Tibial nerve (tissue), 4 donors: Measurements from ENCODE around the gene TUBGCP5. TPM values are rescaled to one million over a fixed set of nuclear protein-coding genes. Genes with fewer than 3 reads are reported as not detected.

Source experiments
- DNase-seq, 2 donors: peaks; one replicate each; pipeline ENCODE4 v3.0.0-alpha.2; 2019; ENCODE audit warnings: low spot score in 2 of 2
- H3K27ac ChIP-seq, 4 donors: fragments of 200-600 bp; sonication (generic) in 3 of 4; one replicate each; pipeline ENCODE4 v1.5.1; 2017 to 2019; ENCODE audit warnings: mild to moderate bottlenecking in 1 of 4
- H3K27me3 ChIP-seq, 2 donors: fragments of 200-600 bp; sonication (generic) in 1 of 2; one replicate each; pipeline versions ENCODE4 v1.5.1 to v1.6.0; 2017 to 2019
- H3K36me3 ChIP-seq, 3 donors: fragments of 200-600 bp; sonication (generic); one replicate each; pipeline ENCODE4 v1.5.1; 2018 to 2019
- H3K4me1 ChIP-seq, 4 donors: fragments of 200-600 bp; sonication (generic) in 3 of 4; one replicate each; pipeline ENCODE4 v1.5.1; 2017 to 2019
- H3K4me3 ChIP-seq, 4 donors: fragments of 200-600 bp; sonication (generic) in 3 of 4; one replicate each; pipeline ENCODE4 v1.5.1; 2017 to 2019; ENCODE audit warnings: mild to moderate bottlenecking in 1 of 4, moderate library complexity in 1 of 4
- H3K9me3 ChIP-seq, 4 donors: fragments of 200-600 bp; sonication (generic) in 3 of 4; one replicate each; pipeline ENCODE4 v1.5.1; 2017 to 2019
- EP300 ChIP-seq, 2 donors: sonication (generic); formaldehyde crosslinking; IDR thresholded peaks; one replicate each; pipeline ENCODE4 v1.6.1; 2017; ENCODE audit warnings: antibody characterized with exemption in 2 of 2, mild to moderate bottlenecking in 1 of 2
- POLR2A ChIP-seq, 2 donors: fragments of 450-650 bp; IDR thresholded peaks; one replicate each; pipeline ENCODE4 v1.6.1; 2017; ENCODE audit warnings: antibody characterized with exemption in 2 of 2, mild to moderate bottlenecking in 2 of 2, moderate library complexity in 2 of 2
- whole genome bisulfite sequencing, 2 donors: methylation state at CpG; one replicate each; pipeline ENCODE4 v1.1.5; 2018; 5-methylcytosine and 5-hydroxymethylcytosine counted together
- total RNA-seq, 4 donors: library from RNA; depleted of rRNA; stranded (reverse); fragments of >200 nt; gene quantifications; one replicate each; pipeline ENCODE4 v1.1.0, GENCODE V29; 2016
- TF ChIP-seq, protein P1 (sequence below), 5 experiments: fragments of 200-600 bp in 3 of 5; fragments of 450-650 bp in 2 of 5; sonication (generic) in 3 of 5; IDR thresholded peaks; one replicate each; pipeline ENCODE4 v1.5.1; 2016 to 2019; ENCODE audit warnings: antibody characterized with exemption in 5 of 5, mild to moderate bottlenecking in 3 of 5, moderate library complexity in 2 of 5

Gene TUBGCP5
- total RNA-seq, 4 donors from 2014 or later, result 26.3 to 47.3 (median 31.6) TPM

GRCh38 chr15:22956257-22956977 lies 83.0 kb downstream of the TUBGCP5 start:
- no peak for DNase-seq
- peak overlapping the region in 2 of 4 donors; percentile 48 to 54 for H3K27ac ChIP-seq
- H3K4me1 ChIP-seq, result peaks cover 0 to 90% (median 24%) of the 10 kb centered on the region in 4 donors
- TF ChIP-seq, protein P1, sequence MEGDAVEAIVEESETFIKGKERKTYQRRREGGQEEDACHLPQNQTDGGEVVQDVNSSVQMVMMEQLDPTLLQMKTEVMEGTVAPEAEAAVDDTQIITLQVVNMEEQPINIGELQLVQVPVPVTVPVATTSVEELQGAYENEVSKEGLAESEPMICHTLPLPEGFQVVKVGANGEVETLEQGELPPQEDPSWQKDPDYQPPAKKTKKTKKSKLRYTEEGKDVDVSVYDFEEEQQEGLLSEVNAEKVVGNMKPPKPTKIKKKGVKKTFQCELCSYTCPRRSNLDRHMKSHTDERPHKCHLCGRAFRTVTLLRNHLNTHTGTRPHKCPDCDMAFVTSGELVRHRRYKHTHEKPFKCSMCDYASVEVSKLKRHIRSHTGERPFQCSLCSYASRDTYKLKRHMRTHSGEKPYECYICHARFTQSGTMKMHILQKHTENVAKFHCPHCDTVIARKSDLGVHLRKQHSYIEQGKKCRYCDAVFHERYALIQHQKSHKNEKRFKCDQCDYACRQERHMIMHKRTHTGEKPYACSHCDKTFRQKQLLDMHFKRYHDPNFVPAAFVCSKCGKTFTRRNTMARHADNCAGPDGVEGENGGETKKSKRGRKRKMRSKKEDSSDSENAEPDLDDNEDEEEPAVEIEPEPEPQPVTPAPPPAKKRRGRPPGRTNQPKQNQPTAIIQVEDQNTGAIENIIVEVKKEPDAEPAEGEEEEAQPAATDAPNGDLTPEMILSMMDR (IDR thresholded peaks at IDR 0.05), result no peak
- no peak for TF ChIP-seq EP300 (IDR thresholded peaks at IDR 0.05)
- no peak for TF ChIP-seq POLR2A (IDR thresholded peaks at IDR 0.05)
- H3K36me3 ChIP-seq, result peaks cover 0 to 2% (median 0%) of the 10 kb centered on the region in 3 donors
- no peaks in the 10 kb centered on the region for H3K9me3 ChIP-seq
- 41 to 47% methylated on average over 11 to 16 of the region's 16 CpGs for WGBS, 2 donors
- H3K27me3 ChIP-seq, result no peaks in the 10 kb centered on the region
- no peak overlapping the region for H3K4me3 ChIP-seq

GRCh38 chr15:22955544-22956119 lies 83.7 kb downstream of the TUBGCP5 start:
- Histone ChIP-seq H3K27ac (peak overlapping the region in 2 of 4 donors; percentile 48 to 62), H3K27me3 (no peaks in the 10 kb centered on the region), H3K36me3 (peaks cover 0 to 5% (median 0%) of the 10 kb centered on the region in 3 donors), H3K4me3 (no peak overlapping the region), H3K4me1 (peaks cover 0 to 90% (median 23%) of the 10 kb centered on the region in 4 donors), H3K9me3 (no peaks in the 10 kb centered on the region)
- no peak for DNase-seq
- WGBS, 2 donors, result 66 to 81% methylated on average over 6 of the region's 6 CpGs
- TF ChIP-seq POLR2A (IDR thresholded peaks at IDR 0.05), result no peak
- TF ChIP-seq EP300 (IDR thresholded peaks at IDR 0.05), result no peak
- TF ChIP-seq, protein P1 (IDR thresholded peaks at IDR 0.05), result no peak

DNA sequence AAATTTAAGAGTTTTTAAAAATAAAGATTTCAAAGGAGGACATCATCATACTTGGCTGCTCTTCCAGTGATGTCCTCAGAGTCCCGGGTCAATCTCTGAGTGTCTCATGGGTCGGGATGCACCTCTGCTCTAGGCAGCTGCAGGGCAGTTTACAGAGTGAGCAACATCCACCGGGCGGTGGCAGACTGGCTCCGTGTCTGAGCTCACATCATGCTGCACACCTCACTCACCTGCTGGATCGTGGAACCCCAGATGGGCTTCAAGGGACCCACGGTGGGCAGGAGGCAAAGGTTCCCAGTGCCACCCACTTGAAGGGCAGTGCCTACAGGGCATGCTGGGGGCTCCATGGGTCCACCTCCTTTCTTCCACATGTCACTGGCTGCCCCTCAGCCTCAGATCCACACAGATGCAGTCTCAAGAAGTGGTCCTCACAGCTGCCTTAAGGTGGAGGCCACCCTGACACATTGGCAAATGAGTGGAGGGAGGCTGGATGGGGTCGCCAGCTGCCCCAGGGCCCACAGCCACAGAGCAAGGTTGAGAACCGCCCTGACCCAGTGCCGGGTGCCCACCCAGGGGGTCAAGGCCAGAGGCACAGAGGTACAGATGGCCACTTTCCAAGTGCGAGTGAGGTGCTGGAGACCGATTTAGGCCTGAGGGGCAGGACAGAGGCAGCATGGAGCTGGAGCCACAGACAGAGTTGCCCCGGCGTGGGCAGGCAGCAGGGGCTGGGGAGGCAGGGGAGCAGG lies 84.4 kb downstream of the TUBGCP5 start:
- H3K4me1 ChIP-seq, result peaks cover 0 to 90% (median 23%) of the 10 kb centered on the region in 4 donors
- H3K36me3 ChIP-seq, result peaks cover 0 to 5% (median 0%) of the 10 kb centered on the region in 3 donors
- WGBS, 2 donors, result 75 to 78% methylated on average over 10 to 14 of the region's 14 CpGs
- H3K27me3 ChIP-seq, result no peaks in the 10 kb centered on the region
- no peak for TF ChIP-seq EP300 (IDR thresholded peaks at IDR 0.05)
- TF ChIP-seq, protein P1 (IDR thresholded peaks at IDR 0.05), result no peak
- no peak for TF ChIP-seq POLR2A (IDR thresholded peaks at IDR 0.05)
- DNase-seq, result no peak
- H3K27ac ChIP-seq, result peak overlapping the region in 2 of 4 donors; percentile 3 to 62
- H3K4me3 ChIP-seq, result no peak overlapping the region
- H3K9me3 ChIP-seq, result no peaks in the 10 kb centered on the region

GRCh38 chr15:22954326-22954725 lies 85.0 kb downstream of the TUBGCP5 start:
- TF ChIP-seq POLR2A (IDR thresholded peaks at IDR 0.05) (no peak), EP300 (IDR thresholded peaks at IDR 0.05) (no peak)
- Histone ChIP-seq H3K27me3 (no peaks in the 10 kb centered on the region), H3K27ac (peak overlapping the region in 1 of 4 donors; percentile 3), H3K9me3 (no peaks in the 10 kb centered on the region), H3K4me1 (peaks cover 0 to 90% (median 23%) of the 10 kb centered on the region in 4 donors), H3K4me3 (no peak overlapping the region), H3K36me3 (peaks cover 0 to 5% (median 0%) of the 10 kb centered on the region in 3 donors)
- DNase-seq, result no peak
- 70 to 76% methylated on average over 12 of the region's 12 CpGs for WGBS, 2 donors

DNA sequence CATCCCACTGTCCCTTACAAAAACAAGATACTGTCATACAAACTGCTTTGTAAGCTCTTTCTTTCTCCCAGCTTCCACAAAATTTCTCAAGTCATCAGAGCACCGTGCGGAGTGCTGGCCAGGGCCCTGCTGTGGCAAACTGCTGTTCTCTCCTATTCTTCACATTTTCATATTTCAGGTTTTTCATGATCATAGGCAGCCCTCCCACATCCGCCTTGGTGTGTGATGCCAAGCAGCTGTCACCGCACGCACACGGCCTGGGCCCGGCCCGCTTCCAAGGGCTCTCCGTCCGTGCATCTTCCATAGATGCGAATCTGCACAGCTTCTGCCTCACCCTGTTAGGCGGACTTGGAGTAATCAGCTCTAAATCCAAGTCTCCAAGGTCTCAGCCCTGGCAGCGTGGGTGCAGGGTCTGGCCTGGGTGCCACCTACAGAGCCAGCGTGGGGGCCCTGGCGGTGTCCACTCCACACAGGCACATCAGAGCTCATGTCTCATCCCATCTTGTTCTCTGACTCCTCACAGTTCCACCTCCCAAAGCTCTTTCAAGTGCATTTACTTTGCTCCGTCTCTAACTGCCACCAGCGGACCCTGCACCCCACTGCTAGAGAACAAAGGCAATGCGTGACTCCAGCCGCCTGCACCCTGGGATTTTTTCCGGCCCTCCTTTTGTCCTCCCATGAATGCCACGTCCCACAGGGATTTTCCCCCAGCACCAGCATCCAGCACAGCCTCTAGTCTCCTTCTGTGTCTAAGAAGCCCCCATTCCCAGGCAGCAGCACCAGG lies 86.4 kb downstream of the TUBGCP5 start:
- DNase-seq, result no peak
- 68 to 76% methylated on average over 21 of the region's 21 CpGs for WGBS, 2 donors
- Histone ChIP-seq H3K4me1 (peaks cover 0 to 92% (median 27%) of the 10 kb centered on the region in 4 donors), H3K4me3 (no peak overlapping the region), H3K27ac (no peak overlapping the region), H3K9me3 (no peaks in the 10 kb centered on the region), H3K36me3 (peaks cover 0 to 5% (median 0%) of the 10 kb centered on the region in 3 donors), H3K27me3 (no peaks in the 10 kb centered on the region)
- no peak for TF ChIP-seq EP300 (IDR thresholded peaks at IDR 0.05)
- TF ChIP-seq, protein P1 (IDR thresholded peaks at IDR 0.05), result no peak
- no peak for TF ChIP-seq POLR2A (IDR thresholded peaks at IDR 0.05)
